ENCODE results near the gene PRRX2.
A peak's percentile ranks its signal among the peaks of the same experiment; 100 is the strongest.

The PRRX2 gene

DNA sequence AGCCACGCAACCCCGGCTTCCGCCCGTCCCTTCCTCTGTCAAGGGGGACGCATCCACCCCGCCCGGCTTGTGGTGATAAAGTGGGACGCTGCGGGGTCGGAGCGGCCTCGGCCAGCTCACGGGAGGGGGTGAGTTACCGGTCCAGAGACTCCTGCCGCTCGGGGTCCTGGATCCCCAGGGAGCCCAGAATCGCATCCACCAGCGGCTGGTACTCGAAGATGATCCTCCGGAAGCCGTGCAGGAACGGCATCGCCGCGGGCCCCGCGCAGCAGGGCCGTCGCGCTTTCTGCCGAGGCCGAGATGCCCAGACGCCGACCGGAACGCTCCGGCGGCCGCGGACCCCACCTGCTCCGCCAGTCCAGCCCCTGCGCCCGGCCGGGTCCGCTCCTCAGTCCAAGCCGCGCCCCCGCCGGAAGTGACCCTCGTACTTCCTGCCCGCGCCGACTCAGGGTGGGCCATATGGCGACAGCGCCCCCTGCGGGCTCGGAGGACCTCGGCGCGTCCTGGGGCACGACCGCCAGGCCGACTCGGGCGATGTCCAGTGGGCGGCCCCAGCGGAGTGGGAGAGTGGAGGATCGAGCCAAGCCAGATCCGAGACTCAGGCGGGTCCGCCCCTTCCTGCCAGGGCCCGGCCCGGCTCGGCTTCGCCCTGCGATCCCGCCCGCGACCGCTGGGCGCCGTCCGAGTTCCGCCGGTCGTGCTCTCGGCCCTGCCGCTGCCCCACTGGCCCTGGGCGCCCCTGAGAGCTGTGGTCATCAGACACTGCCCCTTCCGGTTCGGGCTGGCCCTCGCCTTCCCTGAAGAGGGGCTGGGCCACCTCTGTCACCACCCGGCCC lies 23.5 kb upstream of the PRRX2 start, which contains the start of gene ASB6:
Gene ASB6, minus strand, starts transcription at position 402 of the 836 bp plus-strand sequence. Its CDS starts 152 bp downstream, at position 250.
- no peak for TF ChIP-seq ZFX (IDR thresholded peaks at IDR 0.05; ENCODE audit: borderline replicate concordance)
- TF ChIP-seq, protein P1, sequence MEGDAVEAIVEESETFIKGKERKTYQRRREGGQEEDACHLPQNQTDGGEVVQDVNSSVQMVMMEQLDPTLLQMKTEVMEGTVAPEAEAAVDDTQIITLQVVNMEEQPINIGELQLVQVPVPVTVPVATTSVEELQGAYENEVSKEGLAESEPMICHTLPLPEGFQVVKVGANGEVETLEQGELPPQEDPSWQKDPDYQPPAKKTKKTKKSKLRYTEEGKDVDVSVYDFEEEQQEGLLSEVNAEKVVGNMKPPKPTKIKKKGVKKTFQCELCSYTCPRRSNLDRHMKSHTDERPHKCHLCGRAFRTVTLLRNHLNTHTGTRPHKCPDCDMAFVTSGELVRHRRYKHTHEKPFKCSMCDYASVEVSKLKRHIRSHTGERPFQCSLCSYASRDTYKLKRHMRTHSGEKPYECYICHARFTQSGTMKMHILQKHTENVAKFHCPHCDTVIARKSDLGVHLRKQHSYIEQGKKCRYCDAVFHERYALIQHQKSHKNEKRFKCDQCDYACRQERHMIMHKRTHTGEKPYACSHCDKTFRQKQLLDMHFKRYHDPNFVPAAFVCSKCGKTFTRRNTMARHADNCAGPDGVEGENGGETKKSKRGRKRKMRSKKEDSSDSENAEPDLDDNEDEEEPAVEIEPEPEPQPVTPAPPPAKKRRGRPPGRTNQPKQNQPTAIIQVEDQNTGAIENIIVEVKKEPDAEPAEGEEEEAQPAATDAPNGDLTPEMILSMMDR (IDR thresholded peaks at IDR 0.05), result peak; percentile 99
- H3K27ac ChIP-seq, result peak within 1 kb of the TSS; percentile 68

DNA sequence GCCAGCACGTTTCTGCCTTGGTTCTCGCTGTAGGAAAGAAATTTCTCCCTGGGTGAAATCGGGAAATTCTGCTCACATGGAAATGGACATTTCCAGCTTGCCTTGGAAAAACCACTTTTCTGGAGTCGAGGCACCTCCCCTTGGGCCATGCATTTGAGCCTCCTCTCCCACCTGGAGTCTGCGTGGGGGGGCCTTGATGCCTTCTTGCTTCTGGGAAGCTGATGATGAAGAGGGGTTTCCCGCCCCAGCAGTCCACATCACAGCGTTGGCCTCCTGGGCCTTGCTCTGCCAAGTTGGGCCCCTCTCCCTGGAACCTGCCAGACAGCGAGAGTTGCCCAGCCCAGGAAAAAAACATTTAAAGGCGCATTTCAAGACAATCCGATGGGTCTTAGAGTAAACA lies 21.7 kb upstream of the PRRX2 start:
- no peak for TF ChIP-seq ZFX (IDR thresholded peaks at IDR 0.05; ENCODE audit: borderline replicate concordance)
- TF ChIP-seq, protein P1 (IDR thresholded peaks at IDR 0.05), result no peak
- H3K27ac ChIP-seq, result no peak overlapping the region

DNA sequence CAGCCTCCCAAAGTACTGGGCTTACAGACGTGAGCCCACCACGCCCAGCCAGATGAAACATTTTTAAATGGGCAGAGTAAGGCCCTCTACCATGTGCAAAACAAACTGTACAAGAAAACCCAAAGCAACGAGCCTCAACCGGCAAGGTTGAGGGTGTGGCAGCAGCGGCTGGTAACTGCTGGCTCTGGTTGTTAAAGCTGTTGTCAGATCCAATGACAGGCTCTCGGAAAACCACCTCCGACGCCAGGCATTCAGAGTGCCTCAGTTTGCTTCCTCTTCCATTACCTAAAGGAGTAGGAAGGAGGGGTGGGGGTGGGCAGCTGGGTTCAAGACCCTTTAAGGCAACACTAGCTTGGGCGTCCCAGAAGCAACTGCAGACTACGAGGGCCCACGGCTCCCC lies 21.1 kb upstream of the PRRX2 start:
- H3K27ac ChIP-seq, result no peak overlapping the region

DNA sequence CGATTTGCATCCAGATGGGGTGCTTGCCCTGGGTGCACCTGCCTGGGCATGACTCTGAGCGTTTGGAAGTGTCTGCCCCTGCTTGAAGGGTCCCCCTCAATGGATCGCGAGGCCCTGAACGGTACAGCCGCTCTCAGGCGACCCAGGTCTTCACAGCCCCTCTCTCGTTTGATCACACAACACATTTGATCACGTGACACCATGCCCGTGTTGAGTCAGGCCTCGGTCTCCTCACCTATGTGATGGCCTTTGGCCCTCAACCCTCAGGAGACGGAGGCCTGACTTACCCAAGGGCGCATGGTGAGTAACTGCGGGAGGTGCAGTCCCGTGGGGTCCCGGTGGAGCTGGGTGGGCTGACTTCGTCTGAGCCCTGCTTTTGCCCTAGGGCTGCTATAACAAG lies 20.5 kb upstream of the PRRX2 start:
- no peak overlapping the region for H3K27ac ChIP-seq
- TF ChIP-seq, protein P1 (IDR thresholded peaks at IDR 0.05), result no peak
- no peak for TF ChIP-seq ZFX (IDR thresholded peaks at IDR 0.05; ENCODE audit: borderline replicate concordance)

More for the DNA sequence above, 21.1 kb upstream of the PRRX2 start:
- no peak for TF ChIP-seq ZFX (IDR thresholded peaks at IDR 0.05; ENCODE audit: borderline replicate concordance)
- TF ChIP-seq, protein P1 (IDR thresholded peaks at IDR 0.05), result no peak

DNA sequence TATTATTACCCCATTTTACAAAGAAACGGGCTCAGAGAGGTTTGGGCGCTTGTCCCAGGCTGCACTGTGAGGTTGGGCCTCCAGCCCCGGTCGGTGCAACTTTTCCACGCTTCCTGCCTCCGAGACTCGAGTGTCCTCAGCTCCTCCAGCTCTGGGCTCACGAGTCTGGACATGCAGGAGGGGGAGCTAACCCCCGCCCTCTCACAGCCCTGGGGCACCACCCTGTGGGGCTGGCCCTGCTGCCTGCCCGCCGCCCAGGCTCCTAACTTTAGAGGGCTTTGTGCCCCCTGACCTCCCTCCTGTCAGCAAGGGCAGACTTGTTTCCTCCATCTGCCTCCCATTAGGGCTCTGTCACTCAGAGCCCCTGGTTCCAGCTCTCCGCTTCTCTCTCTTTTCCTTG lies 19.2 kb upstream of the PRRX2 start:
- TF ChIP-seq ZFX (IDR thresholded peaks at IDR 0.05; ENCODE audit: borderline replicate concordance), result no peak
- TF ChIP-seq, protein P1 (IDR thresholded peaks at IDR 0.05), result no peak
- no peak overlapping the region for H3K27ac ChIP-seq

DNA sequence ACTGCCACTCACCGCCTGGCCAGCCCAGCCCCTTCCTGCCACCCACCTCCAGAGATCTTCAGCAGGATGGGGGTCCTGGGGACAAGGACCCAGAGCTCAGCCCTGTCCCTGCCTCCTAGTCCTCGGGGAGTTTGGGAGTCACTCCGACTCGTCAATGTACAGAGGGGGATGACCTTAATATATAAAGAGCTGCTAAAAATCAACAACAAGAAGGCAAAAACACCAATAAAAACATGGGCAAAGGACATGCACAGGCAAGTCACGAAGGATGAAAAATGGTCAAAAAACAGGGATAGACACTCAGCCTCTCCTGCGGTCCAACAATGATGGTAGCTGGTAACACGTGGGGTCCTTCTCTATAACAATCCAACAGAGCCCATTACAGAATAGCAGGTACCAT lies 18.8 kb upstream of the PRRX2 start:
- TF ChIP-seq ZFX (IDR thresholded peaks at IDR 0.05; ENCODE audit: borderline replicate concordance), result no peak
- TF ChIP-seq, protein P1 (IDR thresholded peaks at IDR 0.05), result no peak
- H3K27ac ChIP-seq, result no peak overlapping the region

DNA sequence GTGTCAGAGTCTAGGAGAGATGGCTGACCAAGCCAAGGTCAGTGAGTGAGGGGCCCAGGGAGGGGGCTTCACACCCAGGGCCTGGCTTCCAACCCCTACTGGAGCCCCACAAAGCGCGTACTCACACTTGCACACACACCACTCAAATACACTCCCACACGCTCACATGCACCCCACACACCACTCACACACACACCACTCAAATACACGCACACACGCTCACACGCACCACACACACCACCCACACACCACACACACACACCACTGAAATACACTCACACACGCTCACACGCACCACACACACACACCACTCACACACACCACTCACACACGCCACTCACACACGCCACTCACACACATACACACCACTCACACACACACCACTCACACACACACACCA lies 17.8 kb upstream of the PRRX2 start:
- TF ChIP-seq ZFX (IDR thresholded peaks at IDR 0.05; ENCODE audit: borderline replicate concordance), result no peak
- TF ChIP-seq, protein P1 (IDR thresholded peaks at IDR 0.05), result no peak
- no peak overlapping the region for H3K27ac ChIP-seq
